SK-N-SH treated with all-trans-retinoic acid at 6 μM for 48 hours (cell line): ENCODE data around the gene IL12B.

ENCODE experiments used
- ARNTL ChIP-seq: fragments of 450-650 bp; formaldehyde crosslinking; IDR thresholded peaks from 2 replicates; pipeline ENCODE4 v1.5.0; 2020; ENCODE audit warnings: low read depth, mild to moderate bottlenecking, moderate library complexity, borderline replicate concordance
- GLIS3 ChIP-seq: fragments of 250-450 bp; sonication (Bioruptor Pico); IDR thresholded peaks from 2 replicates; pipeline ENCODE4 v1.5.0; 2020; ENCODE audit warnings: mild to moderate bottlenecking, moderate library complexity
- ISL1 ChIP-seq: fragments of 250-450 bp; sonication (Bioruptor Pico); IDR thresholded peaks from 2 replicates; pipeline ENCODE4 v2.1.2; 2022; ENCODE audit warnings: mild to moderate bottlenecking, moderate library complexity
- OSR1 ChIP-seq: fragments of 250-450 bp; sonication (Bioruptor Pico); IDR thresholded peaks from 2 replicates; pipeline ENCODE4 v1.8.0; 2022; ENCODE audit warnings: moderate library complexity, mild to moderate bottlenecking, inconsistent platforms
- SNAI2 ChIP-seq: fragments of 250-450 bp; sonication (Bioruptor Pico); IDR thresholded peaks from 2 replicates; pipeline ENCODE4 v1.5.0; 2020; ENCODE audit warnings: mild to moderate bottlenecking, moderate library complexity
- TOX ChIP-seq: fragments of 250-450 bp; sonication (Bioruptor Pico); IDR thresholded peaks from 2 replicates; pipeline ENCODE4 v1.8.0; 2021; ENCODE audit warnings: mild to moderate bottlenecking, moderate library complexity, borderline replicate concordance
- ZFP3 ChIP-seq: fragments of 250-450 bp; sonication (Bioruptor Pico); IDR thresholded peaks from 2 replicates; pipeline ENCODE4 v1.5.0; 2020; ENCODE audit warnings: mild to moderate bottlenecking, moderate library complexity
- ZFP30 ChIP-seq: fragments of 450-650 bp; formaldehyde crosslinking; IDR thresholded peaks from 2 replicates; pipeline ENCODE4 v1.5.0; 2022; ENCODE audit warnings: mild to moderate bottlenecking, moderate library complexity
- ZNF8 ChIP-seq: fragments of 450-650 bp; formaldehyde crosslinking; IDR thresholded peaks from 2 replicates; pipeline ENCODE4 v1.5.0; 2020; ENCODE audit warnings: mild to moderate bottlenecking, moderate library complexity
- TF ChIP-seq, protein P1 (sequence below): fragments of 250-450 bp; sonication (Bioruptor Pico); IDR thresholded peaks from 2 replicates; pipeline ENCODE4 v1.8.0; 2020; ENCODE audit warnings: mild to moderate bottlenecking, moderate library complexity, borderline replicate concordance
- TF ChIP-seq, protein P2 (sequence below): fragments of 250-450 bp; sonication (Bioruptor Pico); IDR thresholded peaks from 2 replicates; pipeline ENCODE4 v1.5.1; 2020; ENCODE audit warnings: low read depth, mild to moderate bottlenecking, moderate library complexity
- TF ChIP-seq, protein P3 (sequence below): fragments of 250-450 bp; sonication (Bioruptor Pico); IDR thresholded peaks from 2 replicates; pipeline ENCODE4 v1.5.1; 2021; ENCODE audit warnings: mild to moderate bottlenecking, moderate library complexity

GRCh38 chr5:159304961-159305595 lies 25.2 kb downstream of the IL12B start:
- TF ChIP-seq TOX (CRISPR knock-in tag) (no peak), ISL1 (CRISPR knock-in tag) (no peak), ARNTL (CRISPR knock-in tag) (no peak), ZNF8 (CRISPR knock-in tag) (no peak), ZFP30 (CRISPR knock-in tag) (no peak), OSR1 (no peak), GLIS3 (CRISPR knock-in tag) (no peak), SNAI2 (CRISPR knock-in tag) (no peak), ZFP3 (no peak)
- TF ChIP-seq, protein P1, sequence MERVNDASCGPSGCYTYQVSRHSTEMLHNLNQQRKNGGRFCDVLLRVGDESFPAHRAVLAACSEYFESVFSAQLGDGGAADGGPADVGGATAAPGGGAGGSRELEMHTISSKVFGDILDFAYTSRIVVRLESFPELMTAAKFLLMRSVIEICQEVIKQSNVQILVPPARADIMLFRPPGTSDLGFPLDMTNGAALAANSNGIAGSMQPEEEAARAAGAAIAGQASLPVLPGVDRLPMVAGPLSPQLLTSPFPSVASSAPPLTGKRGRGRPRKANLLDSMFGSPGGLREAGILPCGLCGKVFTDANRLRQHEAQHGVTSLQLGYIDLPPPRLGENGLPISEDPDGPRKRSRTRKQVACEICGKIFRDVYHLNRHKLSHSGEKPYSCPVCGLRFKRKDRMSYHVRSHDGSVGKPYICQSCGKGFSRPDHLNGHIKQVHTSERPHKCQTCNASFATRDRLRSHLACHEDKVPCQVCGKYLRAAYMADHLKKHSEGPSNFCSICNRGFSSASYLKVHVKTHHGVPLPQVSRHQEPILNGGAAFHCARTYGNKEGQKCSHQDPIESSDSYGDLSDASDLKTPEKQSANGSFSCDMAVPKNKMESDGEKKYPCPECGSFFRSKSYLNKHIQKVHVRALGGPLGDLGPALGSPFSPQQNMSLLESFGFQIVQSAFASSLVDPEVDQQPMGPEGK (CRISPR knock-in tag): no peak
- TF ChIP-seq, protein P2, sequence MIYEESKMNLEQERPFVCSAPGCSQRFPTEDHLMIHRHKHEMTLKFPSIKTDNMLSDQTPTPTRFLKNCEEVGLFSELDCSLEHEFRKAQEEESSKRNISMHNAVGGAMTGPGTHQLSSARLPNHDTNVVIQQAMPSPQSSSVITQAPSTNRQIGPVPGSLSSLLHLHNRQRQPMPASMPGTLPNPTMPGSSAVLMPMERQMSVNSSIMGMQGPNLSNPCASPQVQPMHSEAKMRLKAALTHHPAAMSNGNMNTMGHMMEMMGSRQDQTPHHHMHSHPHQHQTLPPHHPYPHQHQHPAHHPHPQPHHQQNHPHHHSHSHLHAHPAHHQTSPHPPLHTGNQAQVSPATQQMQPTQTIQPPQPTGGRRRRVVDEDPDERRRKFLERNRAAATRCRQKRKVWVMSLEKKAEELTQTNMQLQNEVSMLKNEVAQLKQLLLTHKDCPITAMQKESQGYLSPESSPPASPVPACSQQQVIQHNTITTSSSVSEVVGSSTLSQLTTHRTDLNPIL: no peak
- TF ChIP-seq, protein P3, sequence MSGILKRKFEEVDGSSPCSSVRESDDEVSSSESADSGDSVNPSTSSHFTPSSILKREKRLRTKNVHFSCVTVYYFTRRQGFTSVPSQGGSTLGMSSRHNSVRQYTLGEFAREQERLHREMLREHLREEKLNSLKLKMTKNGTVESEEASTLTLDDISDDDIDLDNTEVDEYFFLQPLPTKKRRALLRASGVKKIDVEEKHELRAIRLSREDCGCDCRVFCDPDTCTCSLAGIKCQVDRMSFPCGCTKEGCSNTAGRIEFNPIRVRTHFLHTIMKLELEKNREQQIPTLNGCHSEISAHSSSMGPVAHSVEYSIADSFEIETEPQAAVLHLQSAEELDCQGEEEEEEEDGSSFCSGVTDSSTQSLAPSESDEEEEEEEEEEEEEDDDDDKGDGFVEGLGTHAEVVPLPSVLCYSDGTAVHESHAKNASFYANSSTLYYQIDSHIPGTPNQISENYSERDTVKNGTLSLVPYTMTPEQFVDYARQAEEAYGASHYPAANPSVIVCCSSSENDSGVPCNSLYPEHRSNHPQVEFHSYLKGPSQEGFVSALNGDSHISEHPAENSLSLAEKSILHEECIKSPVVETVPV (CRISPR knock-in tag): no peak
